ENCODE data around the gene UCHL1. TPM values are rescaled to one million over a fixed set of nuclear protein-coding genes. Genes with fewer than 3 reads are reported as not detected.

Gene UCHL1
- total RNA-seq, result 1,000 to 10,000 TPM in 2 of 8 experiments, 100 to 1,000 TPM in 5, 10 to 100 TPM in 1; 38.5 to 1,252 (median 690) TPM

GRCh38 chr4:41256740-41257256 lies at the start of gene UCHL1:
Gene UCHL1 (plus strand): TSS chr4:41256928. CDS start chr4:41256977, 49 bp downstream.
- Histone ChIP-seq H3K4me3 (peak within 1 kb of the TSS; percentile 58 to 82 (median 67)), H3K27ac (peak within 1 kb of the TSS; percentile 80 to 93), H3K4me1 (replicated peaks in 1 of 2) (peaks cover 14 to 18% of the 10 kb centered on the region in 2 donors)
- in situ Hi-C loops (cut with MboI; ENCODE audit: low pct_unique_long_range_greater_than_20kb in 2 of 9, low sequenced_read_pairs in 9 of 9, unreplicated experiment in 9 of 9), result loop anchor here in 1 of 9 experiments (25.0 kb wide), 1 partner anchor 631 kb away; no protein-coding TSS in a partner anchor
- ATAC-seq (replicated peaks in 6 of 8), result peak; percentile 56 to 92 (median 88)
- WGBS, 10 experiments, result 0 to 40% (median 1%) methylated on average over 1 to 22 of the region's 55 CpGs; no CpG with 5 or more reads in 5 of the 10 experiments

GRCh38 chr4:41207291-41207831 lies 49.4 kb upstream of the UCHL1 start:
- H3K4me3 ChIP-seq, result no peak overlapping the region
- H3K4me1 ChIP-seq (replicated peaks in 1 of 2), result peaks cover 0 to 2% of the 10 kb centered on the region in 2 donors
- H3K27ac ChIP-seq, result no peak overlapping the region
- in situ Hi-C loops (cut with MboI; ENCODE audit: low pct_unique_long_range_greater_than_20kb in 2 of 9, low sequenced_read_pairs in 9 of 9, unreplicated experiment in 9 of 9), result loop anchor here in 3 of 9 experiments (25.0 kb wide), 3 partner anchors 220 to 470 kb away; partner anchors contain the start of gene NSUN7 (in 1 of the 3)
- peak in 2 of 8 experiments; percentile 48 to 71 for ATAC-seq (replicated peaks in 6 of 8)

- 70 to 100% (median 81%) methylated on average over 1 to 5 of the region's 5 CpGs; no CpG with 5 or more reads in 4 of the 10 experiments for WGBS, 10 experiments
- Histone ChIP-seq H3K4me1 (replicated peaks in 1 of 2) (peaks cover 0 to 7% of the 10 kb centered on the region in 2 donors), H3K27ac (no peak overlapping the region), H3K4me3 (no peak overlapping the region)
- ATAC-seq (replicated peaks in 6 of 8), result no peak
- in situ Hi-C loops (cut with MboI; ENCODE audit: low pct_unique_long_range_greater_than_20kb in 2 of 9, low sequenced_read_pairs in 9 of 9, unreplicated experiment in 9 of 9), result loop anchor here in 3 of 9 experiments (25.0 kb wide), 3 partner anchors 222 to 472 kb away; partner anchors contain the start of gene NSUN7 (in 1 of the 3)
Observed at GRCh38 chr4:41209187-41209586, 47.5 kb upstream of the UCHL1 start.

- Histone ChIP-seq H3K4me3 (no peak overlapping the region), H3K4me1 (replicated peaks in 1 of 2) (peaks cover 3 to 10% of the 10 kb centered on the region in 2 donors), H3K27ac (no peak overlapping the region)
- in situ Hi-C loops (cut with MboI; ENCODE audit: low pct_unique_long_range_greater_than_20kb in 2 of 9, low sequenced_read_pairs in 9 of 9, unreplicated experiment in 9 of 9), result loop anchor here in 4 of 9 experiments (5.0 to 25.0 kb wide), 5 partner anchors 223 to 473 kb away; partner anchors contain the start of gene NSUN7 (in 1 of the 4)
- 80 to 100% (median 90%) methylated on average over 1 to 6 of the region's 9 CpGs; no CpG with 5 or more reads in 3 of the 10 experiments for WGBS, 10 experiments
- no peak for ATAC-seq (replicated peaks in 6 of 8)
Observed at GRCh38 chr4:41209901-41210300, 46.8 kb upstream of the UCHL1 start.

GRCh38 chr4:41211951-41212615 lies 44.6 kb upstream of the UCHL1 start:
- H3K4me3 ChIP-seq, result peak overlapping the region in 4 of 5 donors; percentile 58 to 85 (median 78)

GRCh38 chr4:41212616-41213203 lies 44.0 kb upstream of the UCHL1 start:
- peaks cover 11 to 27% of the 10 kb centered on the region in 2 donors for H3K4me1 ChIP-seq (replicated peaks in 1 of 2)
- no peak overlapping the region for H3K27ac ChIP-seq
- peak in 3 of 8 experiments; percentile 0 to 3 (median 2) for ATAC-seq (replicated peaks in 6 of 8)
- 0 to 40% (median 13%) methylated on average over 1 to 12 of the region's 12 CpGs; no CpG with 5 or more reads in 2 of the 10 experiments for WGBS, 10 experiments
- in situ Hi-C loops (cut with MboI; ENCODE audit: low pct_unique_long_range_greater_than_20kb in 2 of 9, low sequenced_read_pairs in 9 of 9, unreplicated experiment in 9 of 9), result loop anchor here in 4 of 9 experiments (5.0 to 25.0 kb wide), 5 partner anchors 225 to 475 kb away; partner anchors contain the start of gene NSUN7 (in 1 of the 4)
- peak overlapping the region; percentile 58 to 85 (median 71) for H3K4me3 ChIP-seq

More at GRCh38 chr4:41211951-41212615, 44.6 kb upstream of the UCHL1 start:
- WGBS, 10 experiments, result 89 to 100% (median 93%) methylated on average over 1 of the region's 1 CpG; no CpG with 5 or more reads in 3 of the 10 experiments
- ATAC-seq (replicated peaks in 6 of 8), result no peak
- in situ Hi-C loops (cut with MboI; ENCODE audit: low pct_unique_long_range_greater_than_20kb in 2 of 9, low sequenced_read_pairs in 9 of 9, unreplicated experiment in 9 of 9), result loop anchor here in 4 of 9 experiments (5.0 to 25.0 kb wide), 5 partner anchors 225 to 475 kb away; partner anchors contain the start of gene NSUN7 (in 1 of the 4)
- peaks cover 11 to 24% of the 10 kb centered on the region in 2 donors for H3K4me1 ChIP-seq (replicated peaks in 1 of 2)
- H3K27ac ChIP-seq, result no peak overlapping the region

- peak in 3 of 8 experiments; percentile 0 for ATAC-seq (replicated peaks in 6 of 8)
- 0 to 3% (median 0%) methylated on average over 2 to 7 of the region's 35 CpGs; no CpG with 5 or more reads in 3 of the 10 experiments for WGBS, 10 experiments
- H3K4me1 ChIP-seq (replicated peaks in 1 of 2), result peaks cover 11 to 27% of the 10 kb centered on the region in 2 donors
- H3K4me3 ChIP-seq, result peak overlapping the region; percentile 58 to 85 (median 71)
- H3K27ac ChIP-seq, result peak overlapping the region; percentile 72 to 77
- in situ Hi-C loops (cut with MboI; ENCODE audit: low pct_unique_long_range_greater_than_20kb in 2 of 9, low sequenced_read_pairs in 9 of 9, unreplicated experiment in 9 of 9), result loop anchor here in 4 of 9 experiments (5.0 to 25.0 kb wide), 5 partner anchors 226 to 476 kb away; partner anchors contain the start of gene NSUN7 (in 1 of the 4)
Observed at GRCh38 chr4:41213625-41214135, 43.0 kb upstream of the UCHL1 start.

- peak within 1 kb of the TSS; percentile 72 to 77 for H3K27ac ChIP-seq
- H3K4me1 ChIP-seq (replicated peaks in 1 of 2), result peaks cover 11 to 27% of the 10 kb centered on the region in 2 donors
- in situ Hi-C loops (cut with MboI; ENCODE audit: low pct_unique_long_range_greater_than_20kb in 2 of 9, low sequenced_read_pairs in 9 of 9, unreplicated experiment in 9 of 9), result loop anchor here in 4 of 9 experiments (5.0 to 25.0 kb wide), 5 partner anchors 227 to 477 kb away; partner anchors contain the start of gene NSUN7 (in 1 of the 4)
- 0% methylated on average over 4 to 10 of the region's 71 CpGs; no CpG with 5 or more reads in 8 of the 10 experiments for WGBS, 10 experiments
- peak within 1 kb of the TSS; percentile 58 to 85 (median 71) for H3K4me3 ChIP-seq
- peak; percentile 73 to 87 (median 85) for ATAC-seq (replicated peaks in 6 of 8)
Observed at GRCh38 chr4:41214136-41214824, 42.4 kb upstream of the UCHL1 start, which contains the start of gene APBB2. Gene APBB2 (minus strand): TSS chr4:41214542. CDS start chr4:41033254, 181,288 bp downstream.

- Histone ChIP-seq H3K27ac (no peak overlapping the region), H3K4me1 (replicated peaks in 1 of 2) (peaks cover 11 to 27% of the 10 kb centered on the region in 2 donors), H3K4me3 (peak overlapping the region in 3 of 5 donors; percentile 70 to 84 (median 71))
- no peak for ATAC-seq (replicated peaks in 6 of 8)
- WGBS, 10 experiments, result 15 to 100% (median 61%) methylated on average over 1 to 4 of the region's 8 CpGs; no CpG with 5 or more reads in 5 of the 10 experiments
- in situ Hi-C loops (cut with MboI; ENCODE audit: low pct_unique_long_range_greater_than_20kb in 2 of 9, low sequenced_read_pairs in 9 of 9, unreplicated experiment in 9 of 9), result loop anchor here in 4 of 9 experiments (5.0 to 25.0 kb wide), 5 partner anchors 227 to 477 kb away; partner anchors contain the start of gene NSUN7 (in 1 of the 4)
Observed at GRCh38 chr4:41214825-41215146, 41.9 kb upstream of the UCHL1 start.

GRCh38 chr4:41215155-41215554 lies 41.6 kb upstream of the UCHL1 start:
- Histone ChIP-seq H3K27ac (no peak overlapping the region), H3K4me1 (replicated peaks in 1 of 2) (peaks cover 11 to 27% of the 10 kb centered on the region in 2 donors), H3K4me3 (no peak overlapping the region)
- in situ Hi-C loops (cut with MboI; ENCODE audit: low pct_unique_long_range_greater_than_20kb in 2 of 9, low sequenced_read_pairs in 9 of 9, unreplicated experiment in 9 of 9), result loop anchor here in 3 of 9 experiments (25.0 kb wide), 3 partner anchors 228 to 478 kb away; partner anchors contain the start of gene NSUN7 (in 1 of the 3)
- WGBS, 10 experiments, result 20 to 100% (median 76%) methylated on average over 1 to 9 of the region's 9 CpGs; no CpG with 5 or more reads in 3 of the 10 experiments
- ATAC-seq (replicated peaks in 6 of 8), result no peak

GRCh38 chr4:41215969-41216293 lies 40.8 kb upstream of the UCHL1 start:
- Histone ChIP-seq H3K4me3 (peak overlapping the region; percentile 43 to 72 (median 46)), H3K27ac (peak overlapping the region; percentile 90 to 97), H3K4me1 (replicated peaks in 1 of 2) (peaks cover 11 to 27% of the 10 kb centered on the region in 2 donors)
- ATAC-seq (replicated peaks in 6 of 8), result no peak
- 17 to 80% (median 50%) methylated on average over 2 to 4 of the region's 8 CpGs; no CpG with 5 or more reads in 4 of the 10 experiments for WGBS, 10 experiments
- in situ Hi-C loops (cut with MboI; ENCODE audit: low pct_unique_long_range_greater_than_20kb in 2 of 9, low sequenced_read_pairs in 9 of 9, unreplicated experiment in 9 of 9), result loop anchor here in 3 of 9 experiments (25.0 kb wide), 3 partner anchors 229 to 479 kb away; partner anchors contain the start of gene NSUN7 (in 1 of the 3)

All from motor neuron (in vitro differentiated cells).